GM23338 (cell line): Measurements from ENCODE around the gene RBMS2. TPM values are rescaled to one million over a fixed set of nuclear protein-coding genes. Genes with fewer than 3 reads are reported as not detected.
"Not testable (repeated sequence)": the region's sequence is repeated elsewhere in the genome, so short reads cannot be mapped to it uniquely, and the experiment has no call there.

Source experiments
- ATAC-seq: fragments of 200-7000 bp; cut with Tn5 transposase; 3 replicates; pipeline ENCODE4 v1.9.1; 2020
- DNase-seq: peaks from one replicate; pipeline ENCODE4 v3.0.0-alpha.2; 2015; ENCODE audit warnings: low spot score
- H2AFZ ChIP-seq: fragments of 200-600 bp; sonication (generic); 2 replicates; pipeline ENCODE4 v1.8.0; 2016; ENCODE audit warnings: antibody characterized with exemption, mild to moderate bottlenecking, moderate library complexity
- H3F3A ChIP-seq: fragments of 200-600 bp; sonication (generic); replicated peaks from 2 replicates; pipeline ENCODE4 v1.8.0; 2017; ENCODE audit warnings: antibody characterized with exemption, mixed run types, low read depth
- H3K27ac ChIP-seq: fragments of 200-600 bp; sonication (generic); 2 replicates; pipeline ENCODE4 v1.6.1; 2016; ENCODE audit warnings: low read depth
- H3K27me3 ChIP-seq: fragments of 200-600 bp; sonication (generic); 2 replicates; pipeline ENCODE4 v1.8.0; 2016; ENCODE audit warnings: mild to moderate bottlenecking, mixed run types, moderate library complexity; ENCODE audit not compliant: insufficient read depth
- H3K36me3 ChIP-seq: fragments of 200-600 bp; sonication (generic); 2 replicates; pipeline ENCODE4 v1.8.0; 2016; ENCODE audit warnings: mild to moderate bottlenecking; ENCODE audit not compliant: insufficient read depth
- H3K4me1 ChIP-seq: fragments of 200-600 bp; sonication (generic); 2 replicates; pipeline ENCODE4 v1.8.0; 2016; ENCODE audit warnings: mild to moderate bottlenecking, moderate library complexity; ENCODE audit not compliant: insufficient read depth
- H3K4me2 ChIP-seq: fragments of 200-600 bp; sonication (generic); 2 replicates; pipeline ENCODE4 v1.7.1; 2017; ENCODE audit warnings: mixed run types
- H3K4me3 ChIP-seq: fragments of 200-600 bp; sonication (generic); 2 replicates; pipeline ENCODE4 v1.6.1; 2016; ENCODE audit warnings: mixed run types
- H3K79me2 ChIP-seq: fragments of 200-600 bp; sonication (generic); replicated peaks from 2 replicates; pipeline ENCODE4 v1.8.0; 2017; ENCODE audit warnings: mild to moderate bottlenecking; ENCODE audit not compliant: insufficient read depth
- H3K9me2 ChIP-seq: fragments of 200-600 bp; sonication (generic); 2 replicates; pipeline ENCODE4 v1.8.0; 2017; ENCODE audit not compliant: insufficient read depth
- H4K20me1 ChIP-seq: fragments of 200-600 bp; sonication (generic); replicated peaks from 2 replicates; pipeline ENCODE4 v1.8.0; 2017; ENCODE audit warnings: mild to moderate bottlenecking; ENCODE audit not compliant: insufficient read depth
- H3K27ac Mint-ChIP-seq: 2 replicates; pipeline ENCODE4 v1.8.0; 2020; ENCODE audit warnings: inconsistent platforms, mild to moderate bottlenecking, moderate library complexity, mixed read lengths
- H3K27me3 Mint-ChIP-seq: 3 replicates; pipeline ENCODE4 v1.8.0; 2022; ENCODE audit warnings: low read depth, mild to moderate bottlenecking, moderate library complexity, mixed read lengths, inconsistent platforms; ENCODE audit not compliant: insufficient read depth, poor library complexity
- H3K36me3 Mint-ChIP-seq: 3 replicates; pipeline ENCODE4 v1.8.0; 2021; ENCODE audit warnings: low read depth, mild to moderate bottlenecking, inconsistent platforms, moderate library complexity, mixed read lengths
- H3K4me1 Mint-ChIP-seq: 3 replicates; pipeline ENCODE4 v1.8.0; 2020; ENCODE audit warnings: mild to moderate bottlenecking, inconsistent platforms, mixed read lengths
- H3K4me3 Mint-ChIP-seq: 3 replicates; pipeline ENCODE4 v1.8.0; 2021; ENCODE audit warnings: moderate library complexity, mild to moderate bottlenecking, inconsistent platforms, mixed read lengths
- H3K9me3 Mint-ChIP-seq: 3 replicates; pipeline ENCODE4 v1.8.0; 2020; ENCODE audit warnings: moderate library complexity, mild to moderate bottlenecking, inconsistent platforms, mixed read lengths
- CTCF ChIP-seq, 2 experiments: fragments of 200-600 bp in 1 of 2; sonication (generic) in 1 of 2; conservative IDR thresholded peaks; 2 replicates each; pipeline versions ENCODE4 v1.5.1 to v1.6.1; 2016 to 2017; ENCODE audit warnings: antibody characterized with exemption in 2 of 2, low read depth in 2 of 2, mild to moderate bottlenecking in 2 of 2, moderate library complexity in 1 of 2
- REST ChIP-seq: IDR thresholded peaks from one replicate; pipeline ENCODE4 v1.6.1; 2018; ENCODE audit warnings: antibody characterized with exemption; ENCODE audit not compliant: unreplicated experiment
- polyA plus RNA-seq: library from polyadenylated mRNA; unstranded; fragments of >200 nt; fragmentation: Nextera tagmentation; extraction: Ambion mirVana; gene quantifications from 2 replicates; pipeline ENCODE4 v1.2.1, GENCODE V29; 2016
- total RNA-seq: library from RNA; depleted of rRNA; stranded (reverse); fragments of >200 nt; shearing (Covaris generic); gene quantifications from 2 replicates; pipeline ENCODE4 v1.2.3, GENCODE V29; 2014

Gene RBMS2
- total and polyA plus RNA-seq, 2 experiments from 2014 or later: 9.2 to 16.8 TPM

- TF ChIP-seq REST (no peak), CTCF (conservative IDR thresholded peaks at IDR 0.05; ENCODE audit: low read depth in 2 of 2) (no peak)
These were observed 31.3 kb upstream of the RBMS2 start (continued) for GRCh38 chr12:56490360-56490759.

- not testable (repeated sequence) for DNase-seq
These were observed 28.1 kb upstream of the RBMS2 start for GRCh38 chr12:56493409-56494105.

GRCh38 chr12:56494106-56494415 is 27.6 kb upstream of the RBMS2 start:
- H4K20me1 ChIP-seq, H3K27ac ChIP-seq, H3K27ac Mint-ChIP-seq, H3K4me1 ChIP-seq, H3K36me3 Mint-ChIP-seq, H3K36me3 ChIP-seq, H3K79me2 ChIP-seq, H3F3A ChIP-seq, H3K4me2 ChIP-seq, H3K4me1 Mint-ChIP-seq, H3K4me3 Mint-ChIP-seq, DNase-seq, H3K9me2 ChIP-seq, H2AFZ ChIP-seq, ATAC-seq, H3K4me3 ChIP-seq: not testable (repeated sequence)
- Mint-ChIP-seq H3K27me3 (peaks cover 32% of the 10 kb centered on the region), H3K9me3 (peaks cover 42% of the 10 kb centered on the region)
- peaks cover 27% of the 10 kb centered on the region for H3K27me3 ChIP-seq

More at GRCh38 chr12:56493409-56494105, 28.1 kb upstream of the RBMS2 start:
- H3K27ac ChIP-seq, H3K36me3 ChIP-seq, H3K9me2 ChIP-seq, H3K4me1 ChIP-seq, H3K4me3 ChIP-seq, ATAC-seq, H3K79me2 ChIP-seq, H2AFZ ChIP-seq, H4K20me1 ChIP-seq, H3K4me3 Mint-ChIP-seq, H3K27ac Mint-ChIP-seq, H3F3A ChIP-seq, H3K4me1 Mint-ChIP-seq, H3K4me2 ChIP-seq: not testable (repeated sequence)
- H3K36me3 Mint-ChIP-seq: peaks cover 14% of the 10 kb centered on the region
- H3K27me3 ChIP-seq: peaks cover 32% of the 10 kb centered on the region
- peaks cover 32% of the 10 kb centered on the region for H3K27me3 Mint-ChIP-seq
- H3K9me3 Mint-ChIP-seq: peaks cover 47% of the 10 kb centered on the region

GRCh38 chr12:56494481-56494880 is 27.1 kb upstream of the RBMS2 start:
- H3K79me2 ChIP-seq, DNase-seq, H3K36me3 ChIP-seq, H3K4me3 Mint-ChIP-seq, H4K20me1 ChIP-seq, H3K4me3 ChIP-seq, ATAC-seq, H2AFZ ChIP-seq, H3K36me3 Mint-ChIP-seq, H3K9me2 ChIP-seq, H3K27ac Mint-ChIP-seq, H3K27ac ChIP-seq, H3K4me1 ChIP-seq, H3F3A ChIP-seq, H3K4me2 ChIP-seq, H3K4me1 Mint-ChIP-seq: not testable (repeated sequence)
- peaks cover 38% of the 10 kb centered on the region for H3K9me3 Mint-ChIP-seq
- H3K27me3 ChIP-seq: peaks cover 23% of the 10 kb centered on the region
- H3K27me3 Mint-ChIP-seq: peaks cover 30% of the 10 kb centered on the region
